ENCODE data around the gene KCNIP1. TPM values are rescaled to one million over a fixed set of nuclear protein-coding genes. Genes with fewer than 3 reads are reported as not detected.

The KCNIP1 gene
- total and polyA plus RNA-seq, 10 of the 15 experiments (the other 5 are each of a cell fraction or from before 2014, with no cell fraction given): not detected

DNA sequence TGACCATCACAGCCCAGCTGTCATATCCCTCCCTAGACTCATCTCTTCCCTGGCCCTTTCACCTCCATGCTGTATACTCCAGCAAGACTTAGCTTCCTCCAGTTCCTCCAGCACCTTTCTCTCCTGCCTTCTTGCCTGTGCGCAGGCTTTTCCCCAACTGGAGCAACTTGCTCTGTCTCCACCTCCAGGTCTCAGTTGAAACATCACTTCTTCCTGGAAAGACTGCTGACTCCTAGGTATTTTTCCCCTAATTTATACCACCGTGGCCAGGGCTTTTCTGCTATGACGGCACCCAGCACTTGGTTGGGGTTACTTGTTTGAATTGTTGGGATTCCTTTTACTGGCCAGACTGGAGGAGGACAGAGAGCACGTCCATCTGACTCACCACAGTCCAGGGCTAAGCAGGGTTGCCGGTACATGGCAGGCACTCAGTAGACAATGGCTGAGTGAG lies 67.5 kb downstream of the KCNIP1 start:
- Histone ChIP-seq H3K27ac (ENCODE audit: control insufficient read depth, insufficient read depth) (no peak overlapping the region), H2AFZ (ENCODE audit: control insufficient read depth, low read depth, low read length) (no peak overlapping the region), H3K9ac (ENCODE audit: control insufficient read depth, insufficient read depth, low read length) (no peak overlapping the region), H4K20me1 (ENCODE audit: control insufficient read depth, insufficient read depth) (no peaks in the 10 kb centered on the region; the same call in 1 of the 2 replicates), H3K4me2 (ENCODE audit: control insufficient read depth, insufficient read depth) (no peak overlapping the region), H3K27me3 (replicated peaks in 1 of 2; ENCODE audit: control insufficient read depth in 2 of 2, insufficient read depth in 2 of 2, low read length in 1 of 2) (peaks cover 0 to 6% of the 10 kb centered on the region in 2 experiments), H3K79me2 (ENCODE audit: control insufficient read depth, insufficient read depth, low read length) (no peaks in the 10 kb centered on the region), H3K4me3 (no peak overlapping the region), H3K36me3 (ENCODE audit: control insufficient read depth in 2 of 2, insufficient read depth in 2 of 2, low read length in 1 of 2) (no peaks in the 10 kb centered on the region), H3K9me3 (replicated peaks; ENCODE audit: control insufficient read depth, insufficient read depth, low read length) (peaks cover 4% of the 10 kb centered on the region; the same call in 2 of the 3 replicates), H3K4me1 (ENCODE audit: control insufficient read depth, insufficient read depth, low read length) (no peaks in the 10 kb centered on the region)
- ATAC-seq (no peak), FAIRE-seq (no peak), DNase-seq (ENCODE audit: low read depth, low spot score) (no peak)
- SMC1A ChIA-PET (ENCODE audit: uncharacterized antibody, unreplicated experiment): no interaction called here
- WGBS (ENCODE audit: insufficient coverage, insufficient replicate concordance, low lambda C conversion rate, missing lambda C conversion rate): 58% methylated on average over 5 of the region's 5 CpGs
- no TSS peak for BruUV-seq (replicated peaks)
- POLR2A ChIA-PET: no interaction called here
- CTCF ChIA-PET: interaction anchor here (1.4 kb wide), 1 partner anchor 59 kb away, joined by 3 read pairs; no protein-coding TSS in a partner anchor
- intact Hi-C loops (cut with micrococcal nuclease; ENCODE audit: unreplicated experiment): no loop called here
- in situ Hi-C loops (cut with MboI): no loop called here
- RAD21 ChIA-PET (ENCODE audit: unreplicated experiment): no interaction called here
- TF ChIP-seq NFYA (IDR thresholded peaks at IDR 0.05; ENCODE audit: borderline replicate concordance, low read depth, low read length) (no peak), GATAD2B (conservative IDR thresholded peaks at IDR 0.05; ENCODE audit: low read depth) (no peak), CREM (IDR thresholded peaks at IDR 0.05; ENCODE audit: low read depth) (no peak), IRF3 (IDR thresholded peaks at IDR 0.05) (no peak), SREBF1 (IDR thresholded peaks at IDR 0.05; ENCODE audit: low read length) (no peak), SP1 (IDR thresholded peaks at IDR 0.05; ENCODE audit: low read depth, low read length) (no peak), BCL3 (IDR thresholded peaks at IDR 0.05; ENCODE audit: borderline replicate concordance, insufficient read depth, low read depth, low read length, poor library complexity, severe bottlenecking) (no peak), MXI1 (IDR thresholded peaks at IDR 0.05; ENCODE audit: low read depth, low read length) (no peak), TCF7 (IDR thresholded peaks at IDR 0.05; ENCODE audit: borderline replicate concordance) (no peak), PML (IDR thresholded peaks at IDR 0.05; ENCODE audit: low read length) (no peak), RAD21 (IDR thresholded peaks at IDR 0.05; ENCODE audit: insufficient read depth, low read depth, low read length) (no peak), RBBP5 (conservative IDR thresholded peaks at IDR 0.05) (no peak), BMI1 (IDR thresholded peaks at IDR 0.05; ENCODE audit: borderline replicate concordance) (no peak), BCL11A (IDR thresholded peaks at IDR 0.05; ENCODE audit: low read depth, low read length) (no peak), NBN (IDR thresholded peaks at IDR 0.05) (no peak), BHLHE40 (IDR thresholded peaks at IDR 0.05; ENCODE audit: borderline replicate concordance in 1 of 2, low read depth in 2 of 2, low read length in 1 of 2) (no peak)
- TF ChIP-seq, protein P1, sequence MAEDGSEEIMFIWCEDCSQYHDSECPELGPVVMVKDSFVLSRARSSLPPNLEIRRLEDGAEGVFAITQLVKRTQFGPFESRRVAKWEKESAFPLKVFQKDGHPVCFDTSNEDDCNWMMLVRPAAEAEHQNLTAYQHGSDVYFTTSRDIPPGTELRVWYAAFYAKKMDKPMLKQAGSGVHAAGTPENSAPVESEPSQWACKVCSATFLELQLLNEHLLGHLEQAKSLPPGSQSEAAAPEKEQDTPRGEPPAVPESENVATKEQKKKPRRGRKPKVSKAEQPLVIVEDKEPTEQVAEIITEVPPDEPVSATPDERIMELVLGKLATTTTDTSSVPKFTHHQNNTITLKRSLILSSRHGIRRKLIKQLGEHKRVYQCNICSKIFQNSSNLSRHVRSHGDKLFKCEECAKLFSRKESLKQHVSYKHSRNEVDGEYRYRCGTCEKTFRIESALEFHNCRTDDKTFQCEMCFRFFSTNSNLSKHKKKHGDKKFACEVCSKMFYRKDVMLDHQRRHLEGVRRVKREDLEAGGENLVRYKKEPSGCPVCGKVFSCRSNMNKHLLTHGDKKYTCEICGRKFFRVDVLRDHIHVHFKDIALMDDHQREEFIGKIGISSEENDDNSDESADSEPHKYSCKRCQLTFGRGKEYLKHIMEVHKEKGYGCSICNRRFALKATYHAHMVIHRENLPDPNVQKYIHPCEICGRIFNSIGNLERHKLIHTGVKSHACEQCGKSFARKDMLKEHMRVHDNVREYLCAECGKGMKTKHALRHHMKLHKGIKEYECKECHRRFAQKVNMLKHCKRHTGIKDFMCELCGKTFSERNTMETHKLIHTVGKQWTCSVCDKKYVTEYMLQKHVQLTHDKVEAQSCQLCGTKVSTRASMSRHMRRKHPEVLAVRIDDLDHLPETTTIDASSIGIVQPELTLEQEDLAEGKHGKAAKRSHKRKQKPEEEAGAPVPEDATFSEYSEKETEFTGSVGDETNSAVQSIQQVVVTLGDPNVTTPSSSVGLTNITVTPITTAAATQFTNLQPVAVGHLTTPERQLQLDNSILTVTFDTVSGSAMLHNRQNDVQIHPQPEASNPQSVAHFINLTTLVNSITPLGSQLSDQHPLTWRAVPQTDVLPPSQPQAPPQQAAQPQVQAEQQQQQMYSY (CRISPR knock-in tag; IDR thresholded peaks at IDR 0.05): no peak
- TF ChIP-seq, protein P2, sequence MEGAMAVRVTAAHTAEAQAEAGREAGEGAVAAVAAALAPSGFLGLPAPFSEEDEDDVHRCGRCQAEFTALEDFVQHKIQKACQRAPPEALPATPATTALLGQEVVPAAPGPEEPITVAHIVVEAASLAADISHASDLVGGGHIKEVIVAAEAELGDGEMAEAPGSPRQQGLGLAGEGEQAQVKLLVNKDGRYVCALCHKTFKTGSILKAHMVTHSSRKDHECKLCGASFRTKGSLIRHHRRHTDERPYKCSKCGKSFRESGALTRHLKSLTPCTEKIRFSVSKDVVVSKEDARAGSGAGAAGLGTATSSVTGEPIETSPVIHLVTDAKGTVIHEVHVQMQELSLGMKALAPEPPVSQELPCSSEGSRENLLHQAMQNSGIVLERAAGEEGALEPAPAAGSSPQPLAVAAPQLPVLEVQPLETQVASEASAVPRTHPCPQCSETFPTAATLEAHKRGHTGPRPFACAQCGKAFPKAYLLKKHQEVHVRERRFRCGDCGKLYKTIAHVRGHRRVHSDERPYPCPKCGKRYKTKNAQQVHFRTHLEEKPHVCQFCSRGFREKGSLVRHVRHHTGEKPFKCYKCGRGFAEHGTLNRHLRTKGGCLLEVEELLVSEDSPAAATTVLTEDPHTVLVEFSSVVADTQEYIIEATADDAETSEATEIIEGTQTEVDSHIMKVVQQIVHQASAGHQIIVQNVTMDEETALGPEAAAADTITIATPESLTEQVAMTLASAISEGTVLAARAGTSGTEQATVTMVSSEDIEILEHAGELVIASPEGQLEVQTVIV (IDR thresholded peaks at IDR 0.05; ENCODE audit: borderline replicate concordance, partially characterized antibody): no peak

All from GM12878 (cell line).